ENCODE measurements around the gene ASTN2.

DNA sequence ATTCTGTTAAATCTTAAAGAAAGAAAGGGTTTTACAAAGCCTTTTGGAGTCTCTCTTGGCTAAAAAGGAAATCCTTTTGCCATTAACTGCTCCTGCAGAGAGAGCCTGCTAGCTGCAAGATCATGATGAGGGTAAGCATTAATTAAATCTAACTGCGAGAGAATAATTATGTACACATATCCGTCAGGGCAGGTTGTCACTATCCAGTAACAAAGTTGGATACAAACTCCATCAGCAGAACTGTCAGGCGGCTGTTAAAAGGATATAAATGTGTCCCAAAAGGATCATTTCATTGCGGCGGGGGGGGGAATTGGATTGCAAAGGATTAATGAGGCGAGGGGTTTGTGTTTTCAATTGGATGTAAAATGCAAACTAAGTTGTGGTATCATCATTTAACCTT is 289.3 kb downstream of the ASTN2 start:
- TF ChIP-seq POLR2A (IDR thresholded peaks at IDR 0.05) (no peak), CTCF (IDR thresholded peaks at IDR 0.05) (no peak)

Measured in testis (tissue), 2 donors.